BLaER1 (cell line): ENCODE data around the gene TMEM179.
"Not testable (repeated sequence)": the region's sequence is repeated elsewhere in the genome, so short reads cannot be mapped to it uniquely, and the experiment has no call there.

ENCODE experiments used
- H3K27ac ChIP-seq: shearing (Covaris generic); formaldehyde crosslinking; 2 replicates; pipeline ENCODE4 v1.8.1; 2022
- H3K27me3 ChIP-seq: shearing (Covaris generic); formaldehyde crosslinking; 2 replicates; pipeline ENCODE4 v1.8.1; 2022
- H3K36me3 ChIP-seq: shearing (Covaris generic); formaldehyde crosslinking; 2 replicates; pipeline ENCODE4 v1.8.1; 2022
- H3K4me1 ChIP-seq: shearing (Covaris generic); formaldehyde crosslinking; 2 replicates; pipeline ENCODE4 v1.8.1; 2022
- H3K4me2 ChIP-seq: shearing (Covaris generic); formaldehyde crosslinking; 2 replicates; pipeline ENCODE4 v1.8.1; 2022
- H3K4me3 ChIP-seq: shearing (Covaris generic); formaldehyde crosslinking; 2 replicates; pipeline ENCODE4 v1.8.1; 2022
- H3K9ac ChIP-seq: shearing (Covaris generic); formaldehyde crosslinking; 2 replicates; pipeline ENCODE4 v1.8.1; 2022
- H3K9me3 ChIP-seq: shearing (Covaris generic); formaldehyde crosslinking; 2 replicates; pipeline ENCODE4 v1.8.1; 2022
- H4K20me1 ChIP-seq: shearing (Covaris generic); formaldehyde crosslinking; 2 replicates; pipeline ENCODE4 v1.8.1; 2022
- Cebpa-rat ChIP-seq: shearing (Covaris generic); IDR thresholded peaks from 2 replicates; pipeline ENCODE4 v1.8.1; 2022

Gene TMEM179

GRCh38 chr14:104580961-104581360, 23.6 kb downstream of the TMEM179 start:
- H3K27ac ChIP-seq = 0 out of 2 replicates have a peak overlapping the region, but pooled peaks have one; percentile 32

GRCh38 chr14:104579939-104580338, 24.6 kb downstream of the TMEM179 start:
- Histone ChIP-seq H3K4me1 (peaks cover 51% of the 10 kb centered on the region), H3K4me2 (peak overlapping the region; percentile 69)
- not testable (repeated sequence) for H3K27me3 ChIP-seq, H3K36me3 ChIP-seq, H3K4me3 ChIP-seq, H4K20me1 ChIP-seq, H3K27ac ChIP-seq, H3K9ac ChIP-seq, H3K9me3 ChIP-seq

More at GRCh38 chr14:104580961-104581360, 23.6 kb downstream of the TMEM179 start:
- Histone ChIP-seq H3K36me3 (no peaks in the 10 kb centered on the region), H3K9ac (no peak overlapping the region), H3K4me2 (peak overlapping the region; percentile 69), H3K4me3 (no peak overlapping the region), H4K20me1 (no peaks in the 10 kb centered on the region), H3K9me3 (no peaks in the 10 kb centered on the region), H3K27me3 (no peaks in the 10 kb centered on the region), H3K4me1 (peaks cover 50% of the 10 kb centered on the region)
- TF ChIP-seq Cebpa-rat = no peak

- no peak for TF ChIP-seq Cebpa-rat
- Histone ChIP-seq H3K4me2 (peak within 1 kb of the TSS; percentile 69), H3K27ac (no peak within 1 kb of the TSS), H3K27me3 (no peaks in the 10 kb centered on the region), H3K4me1 (peaks cover 50% of the 10 kb centered on the region), H3K9me3 (no peaks in the 10 kb centered on the region), H4K20me1 (no peaks in the 10 kb centered on the region), H3K4me3 (no peak within 1 kb of the TSS), H3K9ac (no peak within 1 kb of the TSS), H3K36me3 (no peaks in the 10 kb centered on the region)
These were observed 25.1 kb downstream of the TMEM179 start, which contains the start of gene C14orf180 for GRCh38 chr14:104579507-104579906. C14orf180 (plus strand) TSS chr14:104579764; CDS start chr14:104586431, 6,667 bp downstream.

GRCh38 chr14:104578321-104578720, 26.3 kb downstream of the TMEM179 start:
- H3K4me3 ChIP-seq = no peak overlapping the region
- no peaks in the 10 kb centered on the region for H3K27me3 ChIP-seq
- H3K4me1 ChIP-seq = peaks cover 46% of the 10 kb centered on the region
- H3K9ac ChIP-seq = no peak overlapping the region
- no peaks in the 10 kb centered on the region for H4K20me1 ChIP-seq
- no peak for TF ChIP-seq Cebpa-rat
- no peak overlapping the region for H3K27ac ChIP-seq
- H3K4me2 ChIP-seq = no peak overlapping the region
- H3K9me3 ChIP-seq = no peaks in the 10 kb centered on the region
- no peaks in the 10 kb centered on the region for H3K36me3 ChIP-seq

- Histone ChIP-seq H4K20me1 (no peaks in the 10 kb centered on the region), H3K9ac (no peak overlapping the region), H3K4me2 (no peak overlapping the region), H3K9me3 (no peaks in the 10 kb centered on the region), H3K4me3 (no peak overlapping the region), H3K27ac (no peak overlapping the region), H3K4me1 (peaks cover 46% of the 10 kb centered on the region), H3K36me3 (no peaks in the 10 kb centered on the region), H3K27me3 (no peaks in the 10 kb centered on the region)
- TF ChIP-seq Cebpa-rat = no peak
These were observed 26.7 kb downstream of the TMEM179 start for GRCh38 chr14:104577847-104578301.

- Histone ChIP-seq H3K27ac (no peak overlapping the region), H3K36me3 (no peaks in the 10 kb centered on the region), H3K9ac (no peak overlapping the region), H4K20me1 (no peaks in the 10 kb centered on the region), H3K4me1 (peaks cover 43% of the 10 kb centered on the region), H3K4me2 (no peak overlapping the region), H3K4me3 (no peak overlapping the region), H3K9me3 (no peaks in the 10 kb centered on the region), H3K27me3 (no peaks in the 10 kb centered on the region)
- no peak for TF ChIP-seq Cebpa-rat
These were observed 27.1 kb downstream of the TMEM179 start for GRCh38 chr14:104577426-104577825.

- H3K36me3 ChIP-seq = no peaks in the 10 kb centered on the region
These were observed 27.6 kb downstream of the TMEM179 start for GRCh38 chr14:104576970-104577332.

GRCh38 chr14:104576232-104576969, 28.2 kb downstream of the TMEM179 start:
- no peaks in the 10 kb centered on the region for H4K20me1 ChIP-seq
- no peaks in the 10 kb centered on the region for H3K27me3 ChIP-seq
- no peak overlapping the region for H3K4me3 ChIP-seq
- no peak for TF ChIP-seq Cebpa-rat
- no peaks in the 10 kb centered on the region for H3K36me3 ChIP-seq
- peaks cover 41% of the 10 kb centered on the region for H3K4me1 ChIP-seq
- peak overlapping the region; percentile 44 for H3K4me2 ChIP-seq
- no peaks in the 10 kb centered on the region for H3K9me3 ChIP-seq
- 0 out of 2 replicates have a peak overlapping the region, but pooled peaks have one; percentile 45 for H3K9ac ChIP-seq
- H3K27ac ChIP-seq = peak overlapping the region; percentile 55; the same call in 1 of the 2 replicates

More at GRCh38 chr14:104576970-104577332, 27.6 kb downstream of the TMEM179 start:
- Histone ChIP-seq H4K20me1 (no peaks in the 10 kb centered on the region), H3K9me3 (no peaks in the 10 kb centered on the region), H3K4me2 (peak overlapping the region; percentile 44), H3K27me3 (no peaks in the 10 kb centered on the region), H3K4me3 (no peak overlapping the region), H3K4me1 (peaks cover 42% of the 10 kb centered on the region), H3K27ac (no peak overlapping the region), H3K9ac (0 out of 2 replicates have a peak overlapping the region, but pooled peaks have one; percentile 45)
- TF ChIP-seq Cebpa-rat = no peak

GRCh38 chr14:104574978-104575583, 29.5 kb downstream of the TMEM179 start:
- peaks cover 28% of the 10 kb centered on the region for H3K4me1 ChIP-seq

GRCh38 chr14:104574536-104574935, 30.0 kb downstream of the TMEM179 start:
- no peaks in the 10 kb centered on the region for H3K9me3 ChIP-seq
- no peak for TF ChIP-seq Cebpa-rat
- H3K27ac ChIP-seq = no peak overlapping the region
- H3K4me3 ChIP-seq = no peak overlapping the region
- no peaks in the 10 kb centered on the region for H4K20me1 ChIP-seq
- no peaks in the 10 kb centered on the region for H3K36me3 ChIP-seq
- no peak overlapping the region for H3K4me2 ChIP-seq
- peaks cover 23% of the 10 kb centered on the region for H3K4me1 ChIP-seq
- H3K27me3 ChIP-seq = no peaks in the 10 kb centered on the region
- H3K9ac ChIP-seq = no peak overlapping the region

More at GRCh38 chr14:104574978-104575583, 29.5 kb downstream of the TMEM179 start:
- no peak overlapping the region for H3K4me3 ChIP-seq
- no peak overlapping the region for H3K27ac ChIP-seq
- H3K9me3 ChIP-seq = no peaks in the 10 kb centered on the region
- no peak overlapping the region for H3K4me2 ChIP-seq
- H4K20me1 ChIP-seq = no peaks in the 10 kb centered on the region
- no peaks in the 10 kb centered on the region for H3K27me3 ChIP-seq
- no peaks in the 10 kb centered on the region for H3K36me3 ChIP-seq
- no peak for TF ChIP-seq Cebpa-rat
- no peak overlapping the region for H3K9ac ChIP-seq
